Measurements from ENCODE around the gene NAGK. TPM values are rescaled to one million over a fixed set of nuclear protein-coding genes. Genes with fewer than 3 reads are reported as not detected.

The NAGK gene
- polyA plus RNA-seq, 1 donor (not counting 4 experiments of a cell fraction or from before 2014, with no cell fraction given): 61.5 TPM

DNA sequence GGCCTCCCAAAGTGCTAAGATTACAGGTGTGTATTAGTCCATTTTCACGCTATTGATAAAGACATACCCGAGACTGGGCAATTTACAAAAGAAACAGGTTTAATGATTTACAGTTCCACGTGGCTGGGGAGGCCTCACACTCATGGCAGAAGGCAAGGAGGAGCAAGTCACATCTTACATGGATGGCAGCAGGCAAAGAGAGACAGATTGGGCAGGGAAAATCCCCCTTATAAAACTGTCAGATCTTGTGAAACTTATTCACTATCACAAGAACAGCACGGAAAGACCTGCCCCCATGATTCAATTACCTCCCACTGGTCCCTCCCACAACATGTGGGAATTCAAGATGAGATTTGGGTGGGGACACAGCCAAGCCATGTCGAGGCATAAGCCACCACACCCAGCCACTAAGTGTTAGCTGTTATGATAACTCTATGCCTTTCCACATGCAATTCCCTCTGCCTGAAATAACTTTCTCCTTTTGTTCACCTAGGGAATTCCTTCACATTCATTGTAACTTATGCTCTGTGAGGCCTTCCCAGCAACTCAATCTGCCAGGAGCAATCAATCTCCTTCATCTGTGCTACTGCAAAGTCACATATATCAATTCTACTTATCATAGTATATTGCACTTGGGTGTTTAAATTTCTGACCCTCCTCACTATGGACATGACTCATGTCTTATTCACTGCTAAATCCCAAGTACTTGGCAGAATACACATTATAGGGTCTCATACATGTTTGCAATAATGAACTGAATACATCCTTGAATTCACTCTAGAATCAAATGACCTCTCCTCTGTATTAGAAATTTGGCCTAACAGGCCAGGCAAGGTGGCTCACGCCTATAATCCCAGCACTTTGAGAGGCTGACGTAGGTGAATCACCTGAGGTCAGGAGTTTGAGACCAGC is 54.2 kb downstream of the NAGK start:
- Histone ChIP-seq H2AFZ (ENCODE audit: control insufficient read depth, low read length) (no peak overlapping the region), H4K20me1 (ENCODE audit: control insufficient read depth, extremely low read depth, insufficient read depth, low read length) (no peaks in the 10 kb centered on the region), H3K36me3 (ENCODE audit: control insufficient read depth in 2 of 2, extremely low read depth in 1 of 2, insufficient read depth in 2 of 2, low read length in 2 of 2) (no peaks in the 10 kb centered on the region), H3K79me2 (ENCODE audit: control insufficient read depth, insufficient read depth, low read length) (no peaks in the 10 kb centered on the region), H3K4me1 (ENCODE audit: control insufficient read depth, extremely low read depth, insufficient read depth, low read length) (peaks cover 4% of the 10 kb centered on the region), H3K4me3 (ENCODE audit: control insufficient read depth in 2 of 3, extremely low read depth in 1 of 3, insufficient read depth in 2 of 3, low read depth in 1 of 3, low read length in 3 of 3) (no peak overlapping the region), H3K27me3 (ENCODE audit: control insufficient read depth, extremely low read depth, insufficient read depth, low read length) (no peaks in the 10 kb centered on the region), H3K9me3 (ENCODE audit: control insufficient read depth, low read depth, low read length) (no peaks in the 10 kb centered on the region), H3K9me1 (ENCODE audit: control insufficient read depth, extremely low read depth, insufficient read depth, low read length) (peaks cover 2% of the 10 kb centered on the region), H3K27ac (ENCODE audit: control insufficient read depth, insufficient read depth, low read length) (no peak overlapping the region), H3K9ac (ENCODE audit: control insufficient read depth, extremely low read depth, insufficient read depth, low read length) (no peak overlapping the region), H3K4me2 (ENCODE audit: control insufficient read depth, extremely low read depth, insufficient read depth, low read depth, low read length) (no peak overlapping the region)
- FAIRE-seq: no peak
- TF ChIP-seq, protein P1, sequence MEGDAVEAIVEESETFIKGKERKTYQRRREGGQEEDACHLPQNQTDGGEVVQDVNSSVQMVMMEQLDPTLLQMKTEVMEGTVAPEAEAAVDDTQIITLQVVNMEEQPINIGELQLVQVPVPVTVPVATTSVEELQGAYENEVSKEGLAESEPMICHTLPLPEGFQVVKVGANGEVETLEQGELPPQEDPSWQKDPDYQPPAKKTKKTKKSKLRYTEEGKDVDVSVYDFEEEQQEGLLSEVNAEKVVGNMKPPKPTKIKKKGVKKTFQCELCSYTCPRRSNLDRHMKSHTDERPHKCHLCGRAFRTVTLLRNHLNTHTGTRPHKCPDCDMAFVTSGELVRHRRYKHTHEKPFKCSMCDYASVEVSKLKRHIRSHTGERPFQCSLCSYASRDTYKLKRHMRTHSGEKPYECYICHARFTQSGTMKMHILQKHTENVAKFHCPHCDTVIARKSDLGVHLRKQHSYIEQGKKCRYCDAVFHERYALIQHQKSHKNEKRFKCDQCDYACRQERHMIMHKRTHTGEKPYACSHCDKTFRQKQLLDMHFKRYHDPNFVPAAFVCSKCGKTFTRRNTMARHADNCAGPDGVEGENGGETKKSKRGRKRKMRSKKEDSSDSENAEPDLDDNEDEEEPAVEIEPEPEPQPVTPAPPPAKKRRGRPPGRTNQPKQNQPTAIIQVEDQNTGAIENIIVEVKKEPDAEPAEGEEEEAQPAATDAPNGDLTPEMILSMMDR (optimal IDR thresholded peaks at IDR 0.05 in 1 of 3, IDR thresholded peaks at IDR 0.05 in 1 of 3, conservative IDR thresholded peaks at IDR 0.05 in 1 of 3; ENCODE audit: extremely low read depth in 1 of 3, insufficient read depth in 2 of 3, low read length in 3 of 3): no peak
- TF ChIP-seq EZH2 (IDR thresholded peaks at IDR 0.05; ENCODE audit: low read length): no peak
- dilution Hi-C loops (cut with MboI; ENCODE audit: extremely low pct_ligation_motif_present, low sequenced_read_pairs): no loop called here
- DNase-seq (ENCODE audit: low read depth, low spot score): no peak

DNA sequence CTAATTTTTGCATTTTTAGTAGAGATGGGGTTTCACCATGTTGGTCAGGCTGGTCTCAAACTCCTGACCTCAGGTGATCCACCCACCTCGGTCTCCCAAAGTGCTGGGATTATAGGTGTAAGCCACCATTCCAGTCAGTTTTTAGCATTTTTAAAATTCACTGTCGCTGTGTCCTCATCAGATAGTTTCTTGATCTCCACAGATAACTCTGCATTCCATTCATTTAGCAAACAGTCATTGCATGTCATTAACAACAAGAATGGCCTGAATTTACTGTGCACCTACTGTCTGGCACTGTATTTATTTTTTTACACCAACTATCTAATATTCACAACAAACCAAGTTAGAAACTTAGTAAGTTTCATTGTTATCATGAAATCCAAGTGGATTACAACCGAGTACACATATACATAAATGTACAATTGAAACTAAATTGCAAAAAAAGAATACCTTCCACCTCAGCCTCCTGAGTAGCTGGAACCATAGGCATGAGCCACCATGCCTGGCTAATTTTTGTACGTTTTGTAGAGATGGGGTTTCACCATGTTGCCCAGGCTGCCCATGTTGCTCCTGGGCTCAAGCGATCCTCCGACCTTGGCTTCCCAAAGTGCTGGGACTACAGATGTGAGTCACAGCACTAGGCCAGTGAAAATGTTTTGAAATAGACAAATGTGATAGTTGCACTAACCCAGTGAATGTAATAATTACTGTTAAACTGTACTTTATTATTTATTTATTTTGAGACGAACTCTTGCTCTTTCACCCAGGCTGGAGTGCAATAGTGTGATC is 57.3 kb downstream of the NAGK start:
- Histone ChIP-seq H3K36me3 (ENCODE audit: control insufficient read depth in 2 of 2, extremely low read depth in 1 of 2, insufficient read depth in 2 of 2, low read length in 2 of 2) (no peaks in the 10 kb centered on the region), H3K27me3 (ENCODE audit: control insufficient read depth, extremely low read depth, insufficient read depth, low read length) (no peaks in the 10 kb centered on the region), H3K4me2 (ENCODE audit: control insufficient read depth, extremely low read depth, insufficient read depth, low read depth, low read length) (no peak overlapping the region), H3K4me3 (ENCODE audit: control insufficient read depth in 2 of 3, extremely low read depth in 1 of 3, insufficient read depth in 2 of 3, low read depth in 1 of 3, low read length in 3 of 3) (no peak overlapping the region), H3K79me2 (ENCODE audit: control insufficient read depth, insufficient read depth, low read length) (peaks cover 7% of the 10 kb centered on the region), H2AFZ (ENCODE audit: control insufficient read depth, low read length) (no peak overlapping the region), H3K9me1 (ENCODE audit: control insufficient read depth, extremely low read depth, insufficient read depth, low read length) (peaks cover 2% of the 10 kb centered on the region), H4K20me1 (ENCODE audit: control insufficient read depth, extremely low read depth, insufficient read depth, low read length) (no peaks in the 10 kb centered on the region), H3K9me3 (ENCODE audit: control insufficient read depth, low read depth, low read length) (no peaks in the 10 kb centered on the region), H3K27ac (ENCODE audit: control insufficient read depth, insufficient read depth, low read length) (no peak overlapping the region), H3K9ac (ENCODE audit: control insufficient read depth, extremely low read depth, insufficient read depth, low read length) (no peak overlapping the region), H3K4me1 (ENCODE audit: control insufficient read depth, extremely low read depth, insufficient read depth, low read length) (peaks cover 4% of the 10 kb centered on the region)
- TF ChIP-seq EZH2 (IDR thresholded peaks at IDR 0.05; ENCODE audit: low read length): no peak
- TF ChIP-seq, protein P1 (optimal IDR thresholded peaks at IDR 0.05 in 1 of 3, IDR thresholded peaks at IDR 0.05 in 1 of 3, conservative IDR thresholded peaks at IDR 0.05 in 1 of 3; ENCODE audit: extremely low read depth in 1 of 3, insufficient read depth in 2 of 3, low read length in 3 of 3): no peak
- no peak for DNase-seq (ENCODE audit: low read depth, low spot score)
- no peak for FAIRE-seq
- dilution Hi-C loops (cut with MboI; ENCODE audit: extremely low pct_ligation_motif_present, low sequenced_read_pairs): no loop called here

Data from keratinocyte (primary cell).